Measurements from ENCODE around the gene LCORL.
A peak's percentile ranks its signal among the peaks of the same experiment; 100 is the strongest.

LCORL gene

DNA sequence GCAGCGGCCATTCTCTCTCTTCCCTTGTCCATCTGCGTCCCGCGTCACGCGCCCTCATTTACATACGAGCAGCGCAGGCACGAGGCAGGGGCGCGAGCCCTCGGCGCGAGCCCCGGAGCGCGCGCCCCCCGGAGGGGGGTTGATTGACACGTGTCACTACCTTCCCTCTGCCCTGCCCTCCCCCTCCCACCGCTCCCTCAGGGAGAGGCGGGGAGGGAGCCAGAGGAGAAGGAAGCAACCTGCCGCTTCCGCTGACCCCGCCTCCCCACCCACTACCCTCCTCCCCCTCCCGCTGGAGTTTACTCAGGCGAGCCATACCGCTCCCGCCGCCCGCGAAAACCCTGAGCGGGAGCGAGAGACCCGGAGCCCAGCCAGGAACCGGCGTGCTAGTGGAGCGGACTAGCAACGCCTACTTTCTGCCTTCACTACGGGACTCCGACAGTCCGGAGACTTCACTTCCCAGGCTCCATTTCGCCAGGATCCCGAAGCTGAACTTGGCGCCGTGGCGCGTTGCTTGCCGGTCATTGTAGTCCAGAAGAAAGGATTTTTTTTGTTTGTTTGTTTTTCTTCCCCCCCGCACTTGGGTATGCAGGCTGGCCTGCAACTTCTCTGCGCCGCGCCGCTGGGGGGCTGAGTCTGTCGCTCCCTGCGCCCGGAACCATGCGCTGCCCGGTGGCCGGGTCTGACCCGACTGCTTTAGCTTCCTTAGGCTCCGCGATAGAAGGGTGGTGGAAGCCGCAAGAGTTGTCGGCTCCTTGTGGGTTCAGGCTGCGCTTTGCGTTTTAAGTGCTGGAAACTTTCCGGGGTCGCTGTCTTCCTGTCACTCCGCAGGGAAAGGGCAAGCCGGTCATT lies at the start of gene LCORL:
LCORL (minus strand) TSS at position 36 of the 852 bp plus-strand sequence; CDS start at position 32, 4 bp downstream.
- H3K36me3 ChIP-seq (ENCODE audit: insufficient read depth, low read length): no peaks in the 10 kb centered on the region
- H3K27me3 ChIP-seq (ENCODE audit: insufficient read depth, low read length, poor library complexity, severe bottlenecking): no peaks in the 10 kb centered on the region
- peak within 1 kb of the TSS; percentile 91 for H3K4me2 ChIP-seq (ENCODE audit: low read depth, low read length, poor library complexity, severe bottlenecking)
- peak within 1 kb of the TSS; percentile 91 for H3K9ac ChIP-seq (ENCODE audit: low read depth, low read length, poor library complexity, severe bottlenecking)
- H3K9me3 ChIP-seq (ENCODE audit: insufficient read depth, low read depth, low read length): no peaks in the 10 kb centered on the region
- H2AFZ ChIP-seq (ENCODE audit: low read length): peak within 1 kb of the TSS; percentile 99
- no peaks in the 10 kb centered on the region for H3K9me2 ChIP-seq (replicated peaks; ENCODE audit: low read depth, low read length)
- peak within 1 kb of the TSS; percentile 85 for H3K4me3 ChIP-seq (ENCODE audit: low read length, poor library complexity, severe bottlenecking)
- peaks cover 42% of the 10 kb centered on the region for H4K20me1 ChIP-seq (ENCODE audit: insufficient read depth, low read length, poor library complexity, severe bottlenecking)
- no peak for TF ChIP-seq EZH2phosphoT487 (IDR thresholded peaks at IDR 0.05; ENCODE audit: borderline replicate concordance)
- TF ChIP-seq, protein P1, sequence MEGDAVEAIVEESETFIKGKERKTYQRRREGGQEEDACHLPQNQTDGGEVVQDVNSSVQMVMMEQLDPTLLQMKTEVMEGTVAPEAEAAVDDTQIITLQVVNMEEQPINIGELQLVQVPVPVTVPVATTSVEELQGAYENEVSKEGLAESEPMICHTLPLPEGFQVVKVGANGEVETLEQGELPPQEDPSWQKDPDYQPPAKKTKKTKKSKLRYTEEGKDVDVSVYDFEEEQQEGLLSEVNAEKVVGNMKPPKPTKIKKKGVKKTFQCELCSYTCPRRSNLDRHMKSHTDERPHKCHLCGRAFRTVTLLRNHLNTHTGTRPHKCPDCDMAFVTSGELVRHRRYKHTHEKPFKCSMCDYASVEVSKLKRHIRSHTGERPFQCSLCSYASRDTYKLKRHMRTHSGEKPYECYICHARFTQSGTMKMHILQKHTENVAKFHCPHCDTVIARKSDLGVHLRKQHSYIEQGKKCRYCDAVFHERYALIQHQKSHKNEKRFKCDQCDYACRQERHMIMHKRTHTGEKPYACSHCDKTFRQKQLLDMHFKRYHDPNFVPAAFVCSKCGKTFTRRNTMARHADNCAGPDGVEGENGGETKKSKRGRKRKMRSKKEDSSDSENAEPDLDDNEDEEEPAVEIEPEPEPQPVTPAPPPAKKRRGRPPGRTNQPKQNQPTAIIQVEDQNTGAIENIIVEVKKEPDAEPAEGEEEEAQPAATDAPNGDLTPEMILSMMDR (conservative IDR thresholded peaks at IDR 0.05; ENCODE audit: low read length): 0 out of 2 replicates have a peak, but pooled peaks have one; percentile 17
- no peaks in the 10 kb centered on the region for H3F3A ChIP-seq (ENCODE audit: low read depth)
- peaks cover 39% of the 10 kb centered on the region for H3K79me2 ChIP-seq (ENCODE audit: insufficient read depth, low read length)
- H3K4me1 ChIP-seq (ENCODE audit: insufficient read depth, low read length, poor library complexity, severe bottlenecking): peaks cover 28% of the 10 kb centered on the region

DNA sequence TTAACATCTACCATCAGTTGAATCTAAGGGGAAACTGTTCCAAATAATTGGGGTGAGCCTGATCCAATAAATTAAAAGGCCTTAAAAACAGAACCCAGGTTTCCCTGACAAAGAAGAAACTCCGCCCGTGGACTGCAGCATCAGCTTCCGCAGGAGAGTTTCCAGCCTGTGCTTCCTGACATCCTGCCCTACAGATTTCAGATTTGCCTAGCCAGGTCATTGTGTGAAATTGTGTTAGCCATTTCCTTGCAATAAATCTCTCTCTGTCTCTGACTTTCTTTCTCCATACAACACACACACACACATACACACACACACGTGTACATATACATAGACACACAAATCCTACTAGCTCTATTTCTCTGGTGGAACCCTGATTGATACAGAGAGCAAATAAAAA lies 48.3 kb upstream of the LCORL start:
- TF ChIP-seq, protein P1 (conservative IDR thresholded peaks at IDR 0.05; ENCODE audit: low read length): no peak
- no peak for TF ChIP-seq EZH2phosphoT487 (IDR thresholded peaks at IDR 0.05; ENCODE audit: borderline replicate concordance)
- no peaks in the 10 kb centered on the region for H3K9me2 ChIP-seq (replicated peaks; ENCODE audit: low read depth, low read length)
- H3K4me2 ChIP-seq (ENCODE audit: low read depth, low read length, poor library complexity, severe bottlenecking): no peak overlapping the region
- no peak overlapping the region for H3K9ac ChIP-seq (ENCODE audit: low read depth, low read length, poor library complexity, severe bottlenecking)
- no peak overlapping the region for H2AFZ ChIP-seq (ENCODE audit: low read length)
- H3F3A ChIP-seq (ENCODE audit: low read depth): no peaks in the 10 kb centered on the region
- peaks cover 5% of the 10 kb centered on the region for H3K27me3 ChIP-seq (ENCODE audit: insufficient read depth, low read length, poor library complexity, severe bottlenecking)
- H3K4me1 ChIP-seq (ENCODE audit: insufficient read depth, low read length, poor library complexity, severe bottlenecking): no peaks in the 10 kb centered on the region
- H3K36me3 ChIP-seq (ENCODE audit: insufficient read depth, low read length): no peaks in the 10 kb centered on the region
- H4K20me1 ChIP-seq (ENCODE audit: insufficient read depth, low read length, poor library complexity, severe bottlenecking): no peaks in the 10 kb centered on the region
- H3K9me3 ChIP-seq (ENCODE audit: insufficient read depth, low read depth, low read length): no peaks in the 10 kb centered on the region
- no peaks in the 10 kb centered on the region for H3K79me2 ChIP-seq (ENCODE audit: insufficient read depth, low read length)
- H3K4me3 ChIP-seq (ENCODE audit: low read length, poor library complexity, severe bottlenecking): no peak overlapping the region

DNA sequence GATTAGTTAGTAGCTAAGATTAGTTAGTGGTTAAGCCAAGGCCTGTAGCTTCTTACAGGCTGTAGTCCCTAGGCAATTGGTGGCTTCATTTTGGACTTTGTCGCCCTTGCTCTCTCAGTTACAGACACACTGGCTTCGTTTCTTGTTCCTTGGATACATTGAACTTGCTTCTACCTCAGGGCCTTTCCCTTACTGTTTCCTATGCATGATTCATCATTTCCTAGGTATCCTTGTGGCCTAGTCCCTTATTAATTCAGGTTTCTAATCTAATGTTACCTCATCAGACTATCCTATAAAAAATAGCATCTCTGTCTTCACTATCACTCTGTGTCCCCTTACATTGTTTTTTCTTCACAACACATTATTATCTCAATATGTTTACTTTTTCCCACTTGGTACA lies 45.5 kb upstream of the LCORL start:
- H3K9me2 ChIP-seq (replicated peaks; ENCODE audit: low read depth, low read length): no peaks in the 10 kb centered on the region
- peaks cover 5% of the 10 kb centered on the region for H3K27me3 ChIP-seq (ENCODE audit: insufficient read depth, low read length, poor library complexity, severe bottlenecking)
- H3K4me3 ChIP-seq (ENCODE audit: low read length, poor library complexity, severe bottlenecking): no peak overlapping the region
- no peaks in the 10 kb centered on the region for H3K4me1 ChIP-seq (ENCODE audit: insufficient read depth, low read length, poor library complexity, severe bottlenecking)
- H3K9me3 ChIP-seq (ENCODE audit: insufficient read depth, low read depth, low read length): no peaks in the 10 kb centered on the region; the same call in 1 of the 2 replicates
- H3F3A ChIP-seq (ENCODE audit: low read depth): no peaks in the 10 kb centered on the region
- H3K4me2 ChIP-seq (ENCODE audit: low read depth, low read length, poor library complexity, severe bottlenecking): no peak overlapping the region
- TF ChIP-seq, protein P1 (conservative IDR thresholded peaks at IDR 0.05; ENCODE audit: low read length): no peak
- no peak for TF ChIP-seq EZH2phosphoT487 (IDR thresholded peaks at IDR 0.05; ENCODE audit: borderline replicate concordance)
- H3K9ac ChIP-seq (ENCODE audit: low read depth, low read length, poor library complexity, severe bottlenecking): no peak overlapping the region
- H4K20me1 ChIP-seq (ENCODE audit: insufficient read depth, low read length, poor library complexity, severe bottlenecking): no peaks in the 10 kb centered on the region
- H2AFZ ChIP-seq (ENCODE audit: low read length): no peak overlapping the region
- no peaks in the 10 kb centered on the region for H3K79me2 ChIP-seq (ENCODE audit: insufficient read depth, low read length)
- no peaks in the 10 kb centered on the region for H3K36me3 ChIP-seq (ENCODE audit: insufficient read depth, low read length)
